AG04449 (cell line): ENCODE measurements around the gene IL10.

Experiments used
- CTCF ChIA-PET: fragments of 350-600 bp; formaldehyde crosslinking; extraction: SDS; loops from one replicate; lab custom pipeline; 2021; ENCODE audit warnings: antibody characterized with exemption; lab: Yijun Ruan, JAX
- POLR2A ChIA-PET: fragments of 400-600, 350-600 bp; formaldehyde crosslinking; extraction: SDS; loops from one replicate; lab custom pipeline; 2020; ENCODE audit warnings: antibody characterized with exemption, inconsistent platforms; lab: Yijun Ruan, JAX
- DNase-seq: peaks from one replicate; pipeline ENCODE4 v3.0.0-alpha.2; 2010; ENCODE audit warnings: low read depth, low spot score
- H3K4me3 ChIP-seq: 2 replicates; pipeline ENCODE4 v1.5.1; 2011; ENCODE audit warnings: low read depth, mild to moderate bottlenecking, control low read depth, low read length
- CTCF ChIP-seq: IDR thresholded peaks from one replicate; pipeline ENCODE4 v1.5.1; 2011; ENCODE audit warnings: mild to moderate bottlenecking, moderate library complexity, low read length, control low read depth, inconsistent platforms; ENCODE audit not compliant: insufficient read depth; ENCODE audit errors: missing control alignments

The IL10 gene

GRCh38 chr1:206719169-206719839 is 53.0 kb downstream of the IL10 start:
- H3K4me3 ChIP-seq, result no peak overlapping the region
- ChIA-PET CTCF (interaction anchor here (0.8 to 21.1 kb wide), 13 partner anchors 10 to 198 kb away, joined by 3 to 490 read pairs (median 4); partner anchors contain the start of gene FCMR), POLR2A (no interaction called here)
- DNase-seq, result no peak
- no peak for TF ChIP-seq CTCF

- CTCF ChIA-PET, result interaction anchor here (1.2 to 10.8 kb wide), 5 partner anchors 10 to 217 kb away, joined by 3 to 166 read pairs (median 3); no protein-coding TSS in a partner anchor
- no peak for DNase-seq
- no peak for TF ChIP-seq CTCF
- H3K4me3 ChIP-seq, result no peak overlapping the region
- POLR2A ChIA-PET, result no interaction called here
Observed at GRCh38 chr1:206717674-206717989, 54.7 kb downstream of the IL10 start.
